ENCODE measurements around the gene TRIO. TPM values are rescaled to one million over a fixed set of nuclear protein-coding genes. Genes with fewer than 3 reads are reported as not detected.

Gene TRIO
- total and polyA plus RNA-seq, 5 experiments from 2014 or later, result 0.69 to 8.3 (median 4.0) TPM; not detected in 1

DNA sequence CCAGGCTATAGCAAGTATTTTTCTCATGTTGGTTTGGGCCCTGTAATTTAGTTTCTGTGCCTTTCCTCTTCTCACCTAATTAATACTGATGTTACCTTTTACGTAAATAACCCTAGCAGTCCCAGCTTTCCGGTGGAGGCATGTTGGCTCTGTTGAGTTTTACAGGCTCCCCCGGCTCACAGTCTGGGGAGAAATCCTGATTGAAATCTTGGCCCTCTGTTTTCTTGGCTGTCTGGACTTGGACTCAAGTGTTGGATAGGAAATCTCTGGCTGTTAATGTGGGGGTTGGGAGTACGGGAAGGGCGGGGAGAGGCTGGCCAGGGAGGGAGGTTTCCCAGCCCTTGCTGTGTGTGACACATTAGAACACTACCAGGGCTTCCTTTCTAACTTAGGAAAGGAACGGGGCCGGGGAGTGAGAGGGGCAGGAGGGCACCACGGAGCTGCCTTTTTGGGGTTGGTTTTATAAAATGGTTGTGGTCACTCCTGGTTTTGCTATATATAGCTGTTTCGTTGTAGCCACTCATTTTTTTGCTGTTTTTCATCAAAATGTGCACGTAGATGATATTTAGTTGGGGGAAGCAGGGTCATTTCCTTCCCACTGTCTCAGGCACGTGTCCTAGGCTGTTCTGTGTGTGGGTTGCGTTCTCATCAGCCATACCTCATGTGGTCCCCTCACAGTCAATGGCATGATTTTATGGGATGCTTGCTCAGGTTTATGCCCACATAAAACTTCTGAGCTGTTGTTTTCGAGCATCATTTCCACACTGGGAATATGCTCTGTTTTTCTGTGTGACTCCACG is 11.0 kb downstream of the TRIO start:
- POLR2A ChIA-PET, result no interaction called here
- Mint-ChIP-seq H3K27ac (no peak overlapping the region), H3K9me3 (no peaks in the 10 kb centered on the region), H3K4me1 (peaks cover 0 to 25% (median 0%) of the 10 kb centered on the region in 4 donors), H3K27me3 (peaks cover 7 to 32% (median 26%) of the 10 kb centered on the region in 5 donors), H3K4me3 (peak overlapping the region in 1 of 10 donors; percentile 29), H3K36me3 (no peaks in the 10 kb centered on the region)
- no peak for DNase-seq
- ATAC-seq, result no peak

DNA sequence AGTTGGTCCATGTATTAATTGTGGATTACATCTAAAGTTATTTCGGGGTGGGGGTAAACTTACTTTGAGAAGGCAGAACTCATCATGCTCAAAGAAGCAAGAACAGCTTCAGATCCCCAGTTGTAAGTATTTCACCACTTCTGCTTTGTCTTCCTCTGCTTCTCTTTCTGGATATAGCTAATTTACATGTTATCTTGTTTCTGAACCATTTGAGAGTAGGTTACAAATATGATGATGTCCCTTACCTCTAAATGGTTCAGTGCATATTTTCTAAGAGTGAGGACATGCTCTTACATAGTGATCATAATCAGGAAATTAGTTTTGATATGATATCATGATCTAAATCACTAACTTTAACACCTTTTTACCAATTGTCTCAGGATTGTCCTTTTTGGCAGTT is 11.9 kb downstream of the TRIO start:
- no peak overlapping the region for H3K4me3 Mint-ChIP-seq
- H3K4me1 Mint-ChIP-seq, result peaks cover 0 to 16% (median 0%) of the 10 kb centered on the region in 4 donors
- DNase-seq (no peak), ATAC-seq (peak in 1 of 2 donors; percentile 39)
- no peaks in the 10 kb centered on the region for H3K9me3 Mint-ChIP-seq
- POLR2A ChIA-PET, result no interaction called here
- no peaks in the 10 kb centered on the region for H3K36me3 Mint-ChIP-seq
- H3K27ac Mint-ChIP-seq, result no peak overlapping the region
- peaks cover 3 to 26% (median 22%) of the 10 kb centered on the region in 5 donors for H3K27me3 Mint-ChIP-seq

DNA sequence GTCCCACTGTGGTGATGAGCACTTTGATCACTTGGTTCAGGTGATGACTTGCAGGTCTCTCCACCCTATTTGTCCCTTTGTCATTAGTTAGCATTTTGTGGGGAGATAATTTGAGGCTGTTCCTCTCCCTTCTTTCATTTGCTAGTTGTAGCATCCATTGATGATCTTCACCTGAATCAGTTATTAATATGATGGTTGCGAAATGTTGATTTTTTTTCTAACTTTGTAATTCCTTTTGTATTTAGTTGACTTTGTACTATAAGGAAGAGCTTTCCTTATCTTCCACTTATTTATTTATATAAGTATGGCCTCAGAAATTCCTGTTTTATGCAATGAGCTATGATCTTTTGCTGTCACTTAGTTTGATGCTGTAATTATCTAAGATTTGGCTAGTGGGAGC is 12.6 kb downstream of the TRIO start:
- Mint-ChIP-seq H3K4me3 (no peak overlapping the region), H3K27me3 (peaks cover 3 to 28% (median 21%) of the 10 kb centered on the region in 5 donors), H3K9me3 (no peaks in the 10 kb centered on the region), H3K4me1 (peaks cover 0 to 17% (median 0%) of the 10 kb centered on the region in 4 donors), H3K27ac (no peak overlapping the region), H3K36me3 (no peaks in the 10 kb centered on the region)
- POLR2A ChIA-PET, result no interaction called here
- ATAC-seq (no peak), DNase-seq (no peak)

DNA sequence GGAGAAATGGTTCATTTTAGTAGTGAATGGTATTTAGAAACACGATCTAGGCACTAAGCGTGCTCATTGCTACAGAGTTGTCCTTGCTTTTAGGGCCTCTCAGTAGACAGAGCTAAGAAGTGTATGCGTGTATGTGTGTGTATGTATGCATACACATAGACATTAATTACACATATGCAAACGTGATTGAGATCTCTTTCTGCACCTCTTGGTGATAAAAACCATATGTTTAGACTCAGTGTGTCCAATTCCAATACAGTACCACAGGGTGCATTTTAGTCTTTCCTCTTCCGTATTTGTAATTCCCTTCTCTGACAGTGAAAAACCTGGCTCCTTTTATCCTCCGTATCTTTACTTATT is 13.1 kb downstream of the TRIO start:
- no peaks in the 10 kb centered on the region for H3K9me3 Mint-ChIP-seq
- H3K27me3 Mint-ChIP-seq, result peaks cover 1 to 28% (median 21%) of the 10 kb centered on the region in 5 donors
- H3K4me1 Mint-ChIP-seq, result peaks cover 0 to 18% (median 0%) of the 10 kb centered on the region in 4 donors

DNA sequence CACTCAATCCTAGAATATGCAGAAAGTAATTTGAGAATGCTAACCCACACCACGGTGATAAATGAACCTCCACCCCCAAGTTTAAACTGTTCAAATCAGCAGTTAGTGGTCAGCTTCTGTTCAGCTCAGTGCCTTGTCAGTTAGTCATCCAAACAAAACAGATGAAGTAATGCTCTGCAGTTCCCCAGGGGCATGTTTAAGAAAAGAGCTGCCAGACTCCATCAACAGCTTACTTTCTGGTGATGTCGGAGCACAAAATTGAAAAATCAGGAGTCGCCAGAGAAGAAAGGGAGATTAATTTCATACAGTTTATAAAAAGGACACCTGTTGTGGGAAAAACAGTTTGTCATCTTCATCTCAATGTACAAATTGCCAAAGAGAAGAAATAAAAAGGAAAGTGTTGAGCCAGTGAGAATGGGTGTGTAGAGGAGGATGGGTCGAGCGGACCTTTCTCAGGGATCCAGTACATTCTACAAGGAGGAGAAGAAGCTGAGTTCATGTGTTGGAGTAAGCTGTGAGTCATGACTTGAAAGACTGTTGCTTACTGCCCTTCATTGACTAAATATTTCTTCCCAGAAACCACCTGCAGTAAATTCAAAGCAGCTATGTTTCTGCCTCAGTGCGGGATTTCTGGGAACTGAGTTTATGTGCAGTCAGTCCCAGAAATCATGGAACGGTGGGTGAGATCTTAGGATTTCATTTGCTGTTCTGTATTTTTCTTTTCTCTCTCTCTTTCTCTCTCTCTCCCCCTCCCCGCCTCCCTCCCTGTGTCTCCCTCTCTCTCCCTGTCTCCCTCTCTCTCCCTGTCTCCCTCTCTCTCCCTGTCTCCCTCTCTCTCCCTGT is 13.7 kb downstream of the TRIO start:
- Mint-ChIP-seq H3K4me3 (no peak overlapping the region), H3K27me3 (peaks cover 1 to 28% (median 22%) of the 10 kb centered on the region in 5 donors), H3K27ac (no peak overlapping the region), H3K36me3 (no peaks in the 10 kb centered on the region), H3K9me3 (no peaks in the 10 kb centered on the region), H3K4me1 (peaks cover 0 to 18% (median 0%) of the 10 kb centered on the region in 4 donors)
- POLR2A ChIA-PET, result no interaction called here
- ATAC-seq, result no peak
- DNase-seq, result no peak

More for the DNA sequence above, 13.1 kb downstream of the TRIO start:
- no peak overlapping the region for H3K27ac Mint-ChIP-seq
- DNase-seq, result no peak
- no peak for ATAC-seq
- POLR2A ChIA-PET, result no interaction called here
- H3K36me3 Mint-ChIP-seq, result no peaks in the 10 kb centered on the region
- H3K4me3 Mint-ChIP-seq, result no peak overlapping the region

DNA sequence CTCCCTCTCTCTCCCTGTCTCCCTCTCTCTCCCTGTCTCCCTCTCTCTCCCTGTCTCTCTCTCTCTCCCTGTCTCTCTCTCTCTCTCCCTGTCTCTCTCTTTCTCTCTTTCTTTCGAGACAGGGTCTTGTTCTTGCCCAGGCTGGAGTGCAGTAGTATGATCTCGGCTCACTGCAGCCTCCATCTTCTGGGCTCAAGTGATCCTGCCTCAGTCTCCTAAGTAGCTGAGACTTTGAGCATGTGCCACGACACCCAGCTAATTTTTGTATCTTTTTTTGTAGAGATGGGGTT is 14.3 kb downstream of the TRIO start:
- no peak for DNase-seq
- Mint-ChIP-seq H3K36me3 (no peaks in the 10 kb centered on the region), H3K27me3 (peaks cover 0 to 28% (median 18%) of the 10 kb centered on the region in 5 donors), H3K9me3 (no peaks in the 10 kb centered on the region), H3K27ac (no peak overlapping the region), H3K4me3 (no peak overlapping the region), H3K4me1 (peaks cover 0 to 18% (median 0%) of the 10 kb centered on the region in 4 donors)
- no peak for ATAC-seq
- POLR2A ChIA-PET, result no interaction called here

DNA sequence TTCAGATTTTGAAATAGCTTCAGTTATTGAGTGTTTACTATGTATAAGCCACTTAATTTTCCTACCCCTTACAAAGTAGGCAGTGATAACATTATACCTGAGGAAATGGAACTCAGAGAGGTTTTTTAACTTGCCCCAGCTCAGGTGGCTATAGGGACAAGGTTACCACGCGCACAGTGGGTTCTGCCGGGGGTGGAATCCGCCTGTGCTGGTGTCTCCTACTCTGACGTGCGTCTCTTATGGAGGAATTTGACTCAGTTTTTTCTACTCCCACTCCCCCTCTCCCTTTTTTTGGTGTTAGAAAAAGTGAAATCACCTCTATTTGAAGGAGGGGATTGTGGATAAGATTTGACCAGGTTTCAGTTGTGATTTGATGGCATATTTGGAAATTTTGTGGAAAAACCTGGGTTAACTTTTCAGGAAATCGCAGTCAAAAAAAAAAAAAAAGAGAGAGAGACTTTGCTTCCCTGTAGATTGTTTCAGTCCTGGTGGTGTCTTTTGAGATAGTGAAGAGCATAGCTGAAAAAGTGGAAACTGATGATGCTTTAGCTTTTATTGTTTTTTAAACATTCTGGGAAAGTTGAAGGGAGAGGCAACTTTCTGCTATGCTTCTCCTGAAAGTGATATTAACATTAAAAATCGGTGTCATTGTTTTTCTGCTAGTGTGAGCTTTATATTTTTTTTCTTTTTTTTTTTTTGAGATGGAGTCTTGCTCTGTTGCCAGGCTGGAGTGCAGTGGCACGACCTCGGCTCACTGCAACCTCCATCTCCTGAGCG is 15.9 kb downstream of the TRIO start:
- Mint-ChIP-seq H3K27me3 (peaks cover 0 to 17% (median 8%) of the 10 kb centered on the region in 5 donors), H3K9me3 (peaks cover 0 to 4% (median 1%) of the 10 kb centered on the region in 9 donors), H3K36me3 (no peaks in the 10 kb centered on the region), H3K4me3 (no peak overlapping the region), H3K4me1 (peaks cover 0 to 10% (median 0%) of the 10 kb centered on the region in 4 donors), H3K27ac (no peak overlapping the region)
- ATAC-seq (no peak), DNase-seq (no peak)
- POLR2A ChIA-PET, result no interaction called here

DNA sequence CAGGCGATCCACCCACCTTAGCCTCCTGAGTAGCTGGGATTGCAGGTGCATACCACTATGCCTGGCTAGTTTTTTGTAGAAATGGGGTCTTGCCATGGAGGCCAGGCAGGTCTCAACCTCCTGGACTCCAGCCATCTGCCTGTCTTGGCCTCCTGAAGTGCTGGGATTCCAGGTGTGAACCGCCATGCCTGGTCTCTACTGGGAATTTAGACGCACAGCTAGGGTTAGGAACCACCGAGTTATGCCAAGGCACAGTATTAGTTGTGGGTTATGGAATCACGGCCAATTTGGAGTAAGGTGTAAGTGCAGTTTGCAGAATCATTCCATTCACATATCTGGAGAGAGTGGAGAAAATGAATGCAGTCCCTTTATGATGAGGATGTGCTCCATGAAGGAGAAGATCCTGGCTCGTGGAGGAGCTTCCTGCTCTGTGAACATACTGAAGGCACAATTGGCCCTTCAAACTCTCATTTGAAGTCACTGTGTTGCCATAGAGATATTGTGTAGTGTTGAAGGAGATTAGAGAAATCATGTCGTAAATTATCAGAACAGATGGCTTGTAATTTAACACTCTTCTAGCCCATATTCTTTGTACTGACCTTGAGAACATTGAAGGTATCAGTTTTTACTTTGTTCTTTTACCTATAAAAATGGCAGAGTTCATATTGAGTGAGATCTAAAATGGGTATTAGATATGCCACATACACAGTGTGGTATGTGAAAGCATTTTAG is 18.8 kb downstream of the TRIO start:
- Mint-ChIP-seq H3K9me3 (peaks cover 0 to 10% (median 3%) of the 10 kb centered on the region in 9 donors), H3K27ac (no peak overlapping the region), H3K27me3 (peaks cover 0 to 12% (median 7%) of the 10 kb centered on the region in 5 donors), H3K36me3 (peaks cover 0 to 5% (median 0%) of the 10 kb centered on the region in 3 donors), H3K4me1 (peaks cover 0 to 7% (median 0%) of the 10 kb centered on the region in 4 donors), H3K4me3 (no peak overlapping the region)
- DNase-seq (no peak), ATAC-seq (no peak)
- POLR2A ChIA-PET, result no interaction called here

DNA sequence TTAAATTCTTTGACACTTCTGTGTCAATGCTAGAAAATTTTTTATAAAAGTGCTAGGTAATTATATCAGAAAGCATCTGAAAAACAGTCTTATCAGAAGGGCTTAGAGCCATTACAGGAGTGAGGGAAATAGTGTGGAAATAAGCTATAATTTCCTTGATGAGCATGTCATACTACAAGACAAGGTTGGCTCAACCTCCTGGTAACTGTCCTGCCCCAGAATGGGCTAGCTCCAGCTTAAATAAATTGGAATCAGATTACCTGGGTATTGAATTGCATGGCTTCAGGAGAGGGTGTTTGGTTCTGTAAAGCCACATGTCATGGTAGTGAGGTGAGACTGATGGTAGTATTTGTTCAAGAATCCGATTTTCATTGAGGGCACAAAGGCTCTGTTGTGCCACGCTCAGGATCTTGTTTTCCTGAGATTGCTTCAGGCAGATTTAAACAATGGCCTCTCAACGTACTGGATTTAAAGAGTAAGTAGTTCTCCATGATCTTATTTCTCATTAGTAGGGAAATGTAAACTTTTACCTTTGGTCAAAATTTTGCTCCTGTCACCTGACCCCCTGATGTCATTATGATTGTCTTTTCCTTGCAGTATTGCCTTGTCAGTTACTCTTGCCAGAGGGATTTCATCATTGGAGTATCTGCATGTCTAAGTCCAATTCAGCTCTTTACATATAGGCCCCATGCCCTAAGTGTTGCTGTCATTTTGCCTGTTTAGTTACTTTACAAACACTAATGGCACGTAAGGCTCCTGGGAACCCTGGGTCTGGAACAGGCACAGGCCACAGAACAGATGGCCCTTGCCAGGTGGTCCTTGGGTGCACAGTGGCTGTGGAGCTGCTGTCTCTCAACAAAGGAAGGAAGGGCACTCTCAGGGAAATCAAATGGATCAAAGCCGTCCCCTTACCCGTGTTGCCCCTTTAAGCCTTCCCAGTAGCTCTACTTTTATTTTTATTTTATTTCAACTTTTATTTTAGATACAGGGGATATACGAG is 21.3 kb downstream of the TRIO start:
- DNase-seq, result no peak
- ATAC-seq, result no peak
- H3K36me3 Mint-ChIP-seq, result peaks cover 0 to 5% (median 0%) of the 10 kb centered on the region in 3 donors
- no peak overlapping the region for H3K4me3 Mint-ChIP-seq
- peaks cover 0 to 28% (median 0%) of the 10 kb centered on the region in 4 donors for H3K4me1 Mint-ChIP-seq
- H3K27me3 Mint-ChIP-seq, result peaks cover 0 to 9% (median 3%) of the 10 kb centered on the region in 5 donors
- POLR2A ChIA-PET, result no interaction called here
- no peak overlapping the region for H3K27ac Mint-ChIP-seq
- peaks cover 0 to 10% (median 3%) of the 10 kb centered on the region in 9 donors for H3K9me3 Mint-ChIP-seq

DNA sequence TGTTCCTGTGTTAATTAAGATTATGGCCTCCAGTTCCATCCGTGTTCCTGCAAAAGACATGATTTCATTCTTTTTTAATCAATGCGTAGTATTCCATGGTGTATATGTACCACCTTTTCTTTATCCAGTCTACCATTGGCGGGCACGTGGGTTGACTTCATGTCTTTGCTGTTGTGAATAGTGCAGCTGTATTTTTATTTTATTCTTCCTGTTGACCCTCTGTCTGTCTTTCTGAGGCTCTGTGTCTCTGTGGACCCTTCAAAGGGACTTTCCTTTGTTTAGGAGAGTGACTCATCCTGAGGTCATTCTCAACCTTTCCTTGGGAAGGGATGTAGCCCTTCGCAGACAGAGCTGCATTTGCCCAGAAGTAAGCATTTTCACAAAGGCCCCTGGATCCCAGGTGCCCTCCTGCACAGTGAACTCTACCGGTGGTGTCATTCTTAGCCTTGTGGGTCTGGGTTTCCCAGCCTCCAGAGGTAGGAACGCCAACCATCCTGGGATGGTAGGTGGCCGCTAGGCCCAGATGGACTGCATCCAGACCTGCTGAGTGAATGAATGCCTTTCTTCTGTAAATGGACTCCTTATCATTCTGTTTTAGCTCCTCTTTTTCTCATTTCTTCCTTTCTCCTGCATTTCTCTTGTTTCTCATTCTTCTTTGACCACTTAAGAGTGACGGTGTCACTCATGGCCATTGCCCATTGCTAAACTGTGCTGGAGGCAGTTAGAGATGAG is 22.4 kb downstream of the TRIO start:
- peaks cover 0 to 6% (median 2%) of the 10 kb centered on the region in 5 donors for H3K27me3 Mint-ChIP-seq
- no peak overlapping the region for H3K4me3 Mint-ChIP-seq
- POLR2A ChIA-PET, result no interaction called here

DNA sequence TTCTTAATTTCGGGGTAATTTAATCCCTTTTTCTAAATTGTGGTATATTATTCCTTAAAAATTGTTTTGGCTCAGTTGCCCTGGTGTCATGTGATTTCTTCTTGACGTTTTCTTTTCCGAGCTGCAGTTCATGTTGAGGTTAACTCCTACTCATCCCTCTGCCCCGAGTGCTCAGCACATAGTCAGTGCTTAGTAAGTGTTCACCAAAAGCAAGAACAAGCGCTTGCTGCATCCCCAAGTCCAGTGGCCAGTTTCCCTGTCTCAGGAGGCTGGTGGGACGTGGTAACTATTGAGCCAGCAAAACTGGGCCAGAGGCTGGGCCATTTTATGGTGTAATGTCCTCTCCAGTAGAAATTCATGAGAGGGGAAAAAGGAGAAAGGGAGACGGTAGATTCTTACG is 23.3 kb downstream of the TRIO start:
- Mint-ChIP-seq H3K36me3 (peaks cover 0 to 5% (median 0%) of the 10 kb centered on the region in 3 donors), H3K4me1 (peaks cover 0 to 37% (median 0%) of the 10 kb centered on the region in 4 donors), H3K27me3 (peaks cover 0 to 6% (median 2%) of the 10 kb centered on the region in 5 donors), H3K27ac (no peak overlapping the region), H3K4me3 (no peak overlapping the region), H3K9me3 (peaks cover 0 to 10% (median 3%) of the 10 kb centered on the region in 9 donors)
- no peak for DNase-seq
- POLR2A ChIA-PET, result no interaction called here
- no peak for ATAC-seq

More for the DNA sequence above, 22.4 kb downstream of the TRIO start:
- H3K36me3 Mint-ChIP-seq, result peaks cover 0 to 5% (median 0%) of the 10 kb centered on the region in 3 donors
- H3K4me1 Mint-ChIP-seq, result peaks cover 0 to 33% (median 0%) of the 10 kb centered on the region in 4 donors
- H3K9me3 Mint-ChIP-seq, result peaks cover 0 to 10% (median 3%) of the 10 kb centered on the region in 9 donors
- no peak overlapping the region for H3K27ac Mint-ChIP-seq
- ATAC-seq (no peak), DNase-seq (no peak)
